DMS 273 treated with DMSO at 0.1 percent for 48 hours (cell line): ENCODE data around the gene GOT1.

Experiments used
- DNase-seq: peaks from one replicate; lab custom pipeline; 2025; lab: John Stamatoyannopoulos, UW

Gene GOT1

GRCh38 chr10:99358101-99358500 lies 72.3 kb downstream of the GOT1 start:
- DNase-seq: no peak

DNA sequence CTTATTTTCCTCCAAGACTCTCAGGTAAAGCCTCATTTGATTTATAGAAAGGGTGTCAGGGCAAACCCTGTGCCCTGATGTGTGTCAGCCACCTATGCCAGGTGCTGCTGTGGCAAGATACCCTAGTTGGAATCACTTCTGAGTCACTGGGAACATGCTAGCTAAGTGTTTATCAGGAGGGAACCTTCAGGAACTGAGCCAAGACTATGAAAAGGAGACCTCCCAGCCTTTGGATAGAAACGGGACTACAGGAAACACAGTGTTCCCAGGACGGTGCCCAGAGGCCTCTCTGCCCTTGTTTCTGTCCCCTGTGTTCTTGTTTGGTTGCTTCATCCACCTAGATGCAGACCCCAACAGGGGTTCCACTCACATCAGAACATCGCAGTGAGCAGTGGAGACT lies 72.7 kb downstream of the GOT1 start:
- DNase-seq: no peak

GRCh38 chr10:99353182-99353581 lies 77.2 kb downstream of the GOT1 start:
- no peak for DNase-seq

DNA sequence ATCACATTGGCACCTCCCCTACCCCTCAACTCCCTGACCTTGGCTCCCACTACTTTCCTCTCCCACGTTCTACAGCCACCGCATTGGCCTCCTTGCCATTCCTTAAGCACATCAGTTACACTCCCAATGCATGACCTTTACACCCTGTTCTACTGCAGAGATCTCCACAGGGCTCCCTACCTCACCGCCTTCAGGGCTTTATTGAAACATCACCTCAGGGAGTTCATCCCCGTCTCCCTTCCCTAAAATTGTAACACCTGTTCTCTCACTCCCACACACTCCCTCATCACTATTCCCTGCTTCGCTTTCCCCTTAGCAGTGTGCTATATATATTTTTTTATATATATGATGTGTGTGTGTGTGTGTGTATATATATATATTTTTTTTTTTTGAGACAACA lies 82.8 kb downstream of the GOT1 start:
- no peak for DNase-seq
